Esophagus squamous epithelium (tissue), 5 donors: ENCODE data around the gene GAREM2. TPM values are rescaled to one million over a fixed set of nuclear protein-coding genes. Genes with fewer than 3 reads are reported as not detected.

Source experiments
- DNase-seq: peaks from one replicate; lab custom pipeline; 2025; lab: John Stamatoyannopoulos, UW
- H3K27ac ChIP-seq, 4 donors: fragments of 200-600 bp; sonication (generic); one replicate each; pipeline ENCODE4 v1.5.1; 2016 to 2019; ENCODE audit warnings: mild to moderate bottlenecking in 1 of 4
- H3K27me3 ChIP-seq, 4 donors: fragments of 200-600 bp; sonication (generic); 1 replicate in 3 of 4; 2 replicates in 1 of 4; pipeline versions ENCODE4 v1.5.1 to v1.6.0; 2017 to 2021; ENCODE audit warnings: antibody characterized with exemption in 1 of 4
- H3K36me3 ChIP-seq, 3 donors: fragments of 200-600 bp; sonication (generic); one replicate each; pipeline ENCODE4 v1.5.1; 2016 to 2019
- H3K4me1 ChIP-seq, 3 donors: fragments of 200-600 bp; sonication (generic); one replicate each; pipeline ENCODE4 v1.5.1; 2017 to 2019
- H3K4me3 ChIP-seq, 4 donors: fragments of 200-600 bp; sonication (generic); 1 replicate in 3 of 4; 2 replicates in 1 of 4; pipeline ENCODE4 v1.5.1; 2016 to 2019; ENCODE audit warnings: mild to moderate bottlenecking in 2 of 4, moderate library complexity in 1 of 4
- H3K9me3 ChIP-seq, 3 donors: fragments of 200-600 bp; sonication (generic); one replicate each; pipeline ENCODE4 v1.5.1; 2016 to 2019
- POLR2A ChIP-seq, 4 donors: fragments of 450-650 bp; IDR thresholded peaks; one replicate each; pipeline ENCODE4 v1.6.1; 2017; ENCODE audit warnings: antibody characterized with exemption in 4 of 4, mild to moderate bottlenecking in 4 of 4, moderate library complexity in 3 of 4
- WGBS, 2 donors: methylation state at CpG; one replicate each; pipeline ENCODE4 v1.1.5; 2018; 5-methylcytosine and 5-hydroxymethylcytosine counted together
- intact Hi-C: fragments of 100-400 bp; cut with DNase I; formaldehyde crosslinking; loops from one replicate; pipeline ENCODE4 v1.15.0; 2022
- total RNA-seq, 4 donors: library from RNA; depleted of rRNA; stranded (reverse); fragments of >200 nt; gene quantifications; one replicate each; pipeline ENCODE4 v1.1.0, GENCODE V29; 2016
- TF ChIP-seq, protein P1 (sequence below), 6 experiments: fragments of 450-650 bp in 4 of 6; fragments of 200-600 bp in 2 of 6; sonication (generic) in 2 of 6; IDR thresholded peaks; one replicate each; pipeline ENCODE4 v1.5.1; 2016 to 2019; ENCODE audit warnings: antibody characterized with exemption in 6 of 6, mild to moderate bottlenecking in 4 of 6, moderate library complexity in 4 of 6
- donor health status: DM: yes; HTN: yes; CAD: no.

Gene GAREM2
- total RNA-seq, 4 donors from 2014 or later = 0.19 to 1.5 (median 0.89) TPM

DNA sequence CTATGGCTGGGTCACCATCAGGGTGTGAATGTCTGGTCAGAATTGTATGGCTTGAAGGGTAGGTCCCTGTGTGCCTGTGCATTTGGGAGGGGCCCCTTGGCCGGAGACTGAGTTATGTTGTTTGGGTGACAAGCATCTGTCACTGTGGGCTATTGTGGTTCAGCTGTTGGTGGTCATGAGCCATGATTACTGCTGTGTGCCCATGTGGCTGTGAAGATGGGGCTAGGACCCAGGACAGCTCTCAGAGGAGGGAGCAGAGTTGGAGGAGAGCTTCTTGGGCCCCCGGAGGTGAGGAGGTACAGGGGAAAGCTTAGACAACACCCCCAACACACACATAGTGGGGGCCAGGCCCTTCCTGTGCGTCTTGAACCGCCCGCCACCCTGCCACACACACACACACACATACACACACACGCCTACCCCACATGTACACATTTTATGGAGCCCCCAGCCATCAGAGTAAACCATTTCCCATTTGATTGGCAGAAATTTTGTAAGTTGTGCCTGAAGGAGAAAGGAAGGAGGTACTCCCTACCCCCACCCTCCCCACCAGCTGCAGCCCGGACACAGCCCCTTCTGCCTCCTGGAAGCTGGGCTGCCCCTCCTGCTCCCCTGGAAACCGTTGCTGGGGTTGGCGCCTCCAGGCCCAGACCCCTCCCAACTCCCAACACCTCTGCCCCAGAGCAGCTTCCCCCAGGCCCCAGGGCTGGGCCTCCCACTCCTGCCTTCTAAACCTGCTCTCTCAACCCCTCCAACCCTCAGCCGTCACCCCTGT, 2.0 kb downstream of the GAREM2 start:
- no peak for TF ChIP-seq POLR2A (IDR thresholded peaks at IDR 0.05)
- TF ChIP-seq, protein P1, sequence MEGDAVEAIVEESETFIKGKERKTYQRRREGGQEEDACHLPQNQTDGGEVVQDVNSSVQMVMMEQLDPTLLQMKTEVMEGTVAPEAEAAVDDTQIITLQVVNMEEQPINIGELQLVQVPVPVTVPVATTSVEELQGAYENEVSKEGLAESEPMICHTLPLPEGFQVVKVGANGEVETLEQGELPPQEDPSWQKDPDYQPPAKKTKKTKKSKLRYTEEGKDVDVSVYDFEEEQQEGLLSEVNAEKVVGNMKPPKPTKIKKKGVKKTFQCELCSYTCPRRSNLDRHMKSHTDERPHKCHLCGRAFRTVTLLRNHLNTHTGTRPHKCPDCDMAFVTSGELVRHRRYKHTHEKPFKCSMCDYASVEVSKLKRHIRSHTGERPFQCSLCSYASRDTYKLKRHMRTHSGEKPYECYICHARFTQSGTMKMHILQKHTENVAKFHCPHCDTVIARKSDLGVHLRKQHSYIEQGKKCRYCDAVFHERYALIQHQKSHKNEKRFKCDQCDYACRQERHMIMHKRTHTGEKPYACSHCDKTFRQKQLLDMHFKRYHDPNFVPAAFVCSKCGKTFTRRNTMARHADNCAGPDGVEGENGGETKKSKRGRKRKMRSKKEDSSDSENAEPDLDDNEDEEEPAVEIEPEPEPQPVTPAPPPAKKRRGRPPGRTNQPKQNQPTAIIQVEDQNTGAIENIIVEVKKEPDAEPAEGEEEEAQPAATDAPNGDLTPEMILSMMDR (IDR thresholded peaks at IDR 0.05) = no peak
- intact Hi-C loops = no loop called here
- DNase-seq = no peak
- no peaks in the 10 kb centered on the region for H3K36me3 ChIP-seq
- no peaks in the 10 kb centered on the region for H3K9me3 ChIP-seq
- H3K27me3 ChIP-seq = peaks cover 6 to 48% (median 11%) of the 10 kb centered on the region in 4 donors
- H3K4me1 ChIP-seq = peaks cover 0 to 36% (median 17%) of the 10 kb centered on the region in 3 donors
- WGBS, 2 donors = 78 to 96% methylated on average over 5 to 6 of the region's 10 CpGs
- H3K4me3 ChIP-seq = no peak overlapping the region
- H3K27ac ChIP-seq = no peak overlapping the region

DNA sequence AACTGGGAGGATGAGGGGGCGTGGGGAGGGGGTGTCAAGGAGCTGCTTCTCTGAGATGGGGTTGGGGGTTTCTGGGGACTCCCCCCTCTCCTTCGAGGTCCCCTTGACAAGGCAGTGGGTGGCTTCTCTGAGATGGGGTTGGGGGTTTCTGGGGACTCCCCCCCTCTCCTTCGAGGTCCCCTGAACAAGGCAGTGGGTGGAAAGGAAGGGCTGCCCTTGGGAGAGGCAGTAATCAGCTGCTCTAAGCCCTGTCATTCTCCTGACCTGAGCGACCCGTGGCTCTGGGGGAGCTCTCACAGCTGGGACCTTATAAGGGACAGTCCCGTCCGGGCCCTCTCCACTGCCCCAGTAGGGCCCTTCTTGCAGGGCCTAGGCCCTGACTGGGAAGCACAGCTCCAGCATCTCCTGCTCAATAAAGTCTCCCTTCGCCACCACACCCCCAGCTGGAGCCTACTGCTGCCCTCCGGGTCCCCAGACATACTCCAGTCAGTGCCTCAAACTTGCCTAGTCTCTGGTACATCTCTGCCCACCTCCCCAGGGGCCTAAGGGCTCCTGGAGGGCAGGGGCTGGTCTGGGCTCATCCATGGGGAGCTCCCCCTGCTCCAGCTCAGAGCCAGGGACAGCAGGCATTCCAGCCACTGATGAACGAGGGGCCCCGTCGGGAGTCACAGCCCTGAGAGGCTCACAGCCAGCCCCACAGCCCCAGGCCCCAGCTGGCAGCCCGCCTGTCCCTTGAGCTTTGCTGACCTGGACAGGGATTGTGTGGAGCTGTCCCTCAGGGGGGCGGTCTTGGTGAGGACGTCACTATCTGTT, 2.8 kb downstream of the GAREM2 start:
- Histone ChIP-seq H3K36me3 (no peaks in the 10 kb centered on the region), H3K4me1 (peaks cover 0 to 40% (median 17%) of the 10 kb centered on the region in 3 donors), H3K27ac (no peak overlapping the region), H3K27me3 (peaks cover 6 to 50% (median 11%) of the 10 kb centered on the region in 4 donors), H3K9me3 (no peaks in the 10 kb centered on the region), H3K4me3 (no peak overlapping the region)
- intact Hi-C loops = no loop called here
- DNase-seq = no peak
- 67 to 84% methylated on average over 3 of the region's 15 CpGs for WGBS, 2 donors
- no peak for TF ChIP-seq POLR2A (IDR thresholded peaks at IDR 0.05)
- TF ChIP-seq, protein P1 (IDR thresholded peaks at IDR 0.05) = no peak

DNA sequence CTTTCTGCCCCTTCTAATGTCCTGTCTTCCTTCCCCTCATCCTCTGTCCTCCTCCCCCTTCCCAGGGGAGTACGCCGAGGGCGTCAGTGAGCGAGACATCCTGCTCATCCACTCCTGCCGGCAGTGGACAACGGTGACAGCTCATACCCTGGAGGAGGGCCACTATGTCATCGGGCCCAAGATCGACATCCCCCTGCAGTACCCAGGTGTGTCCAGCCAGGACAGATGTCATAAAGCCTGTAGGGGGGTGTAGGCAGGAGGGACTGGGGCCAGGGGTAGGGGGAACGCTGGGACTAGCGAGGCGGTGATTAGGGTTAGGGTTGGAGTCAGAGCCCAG, 3.4 kb downstream of the GAREM2 start:
- Histone ChIP-seq H3K4me1 (peaks cover 0 to 40% (median 17%) of the 10 kb centered on the region in 3 donors), H3K4me3 (no peak overlapping the region), H3K36me3 (no peaks in the 10 kb centered on the region), H3K9me3 (no peaks in the 10 kb centered on the region), H3K27me3 (peaks cover 6 to 50% (median 11%) of the 10 kb centered on the region in 4 donors), H3K27ac (no peak overlapping the region)
- intact Hi-C loops = no loop called here
- DNase-seq = no peak
- 81 to 84% methylated on average over 6 to 9 of the region's 11 CpGs for WGBS, 2 donors
- TF ChIP-seq, protein P1 (IDR thresholded peaks at IDR 0.05) = no peak
- TF ChIP-seq POLR2A (IDR thresholded peaks at IDR 0.05) = no peak

GRCh38 chr2:26177122-26177521, 4.2 kb downstream of the GAREM2 start:
- no peak overlapping the region for H3K4me3 ChIP-seq
- no peaks in the 10 kb centered on the region for H3K9me3 ChIP-seq
- H3K27me3 ChIP-seq = peaks cover 6 to 46% (median 11%) of the 10 kb centered on the region in 4 donors
- intact Hi-C loops = no loop called here
- 91 to 92% methylated on average over 7 of the region's 7 CpGs for whole genome bisulfite sequencing, 2 donors
- peaks cover 0 to 40% (median 17%) of the 10 kb centered on the region in 3 donors for H3K4me1 ChIP-seq
- TF ChIP-seq POLR2A (IDR thresholded peaks at IDR 0.05) = no peak
- TF ChIP-seq, protein P1 (IDR thresholded peaks at IDR 0.05) = no peak
- DNase-seq = no peak
- no peaks in the 10 kb centered on the region for H3K36me3 ChIP-seq
- H3K27ac ChIP-seq = no peak overlapping the region

DNA sequence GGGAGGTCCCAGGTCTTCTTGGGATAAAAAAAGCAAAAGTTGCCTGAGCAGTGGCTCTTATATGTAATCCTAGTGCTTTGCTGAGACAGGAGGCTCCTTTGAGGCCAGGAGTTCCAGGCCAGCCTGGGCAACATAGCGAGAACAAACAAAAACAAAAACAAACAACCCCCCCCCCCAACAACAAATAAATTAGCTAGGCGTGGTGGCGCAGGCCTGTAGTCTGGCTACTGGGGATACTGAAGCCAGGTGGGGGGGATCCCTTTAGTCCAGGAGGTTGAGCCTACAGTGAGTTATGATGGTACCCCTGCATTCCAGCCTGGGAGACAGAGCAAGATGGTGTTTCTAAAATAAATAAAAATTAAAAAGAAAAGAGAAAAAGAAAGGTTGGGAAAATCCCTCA, 5.4 kb downstream of the GAREM2 start:
- no peak for TF ChIP-seq POLR2A (IDR thresholded peaks at IDR 0.05)
- TF ChIP-seq, protein P1 (IDR thresholded peaks at IDR 0.05) = no peak
- WGBS, 2 donors = 89 to 93% methylated on average over 3 of the region's 3 CpGs
- H3K9me3 ChIP-seq = no peaks in the 10 kb centered on the region
- H3K27ac ChIP-seq = no peak overlapping the region
- intact Hi-C loops = no loop called here
- H3K36me3 ChIP-seq = no peaks in the 10 kb centered on the region
- peaks cover 0 to 31% (median 16%) of the 10 kb centered on the region in 3 donors for H3K4me1 ChIP-seq
- peaks cover 6 to 37% (median 11%) of the 10 kb centered on the region in 4 donors for H3K27me3 ChIP-seq
- H3K4me3 ChIP-seq = peak overlapping the region in 1 of 4 donors; percentile 56
- DNase-seq = no peak
